ENCODE data around the gene SLC30A4.

- no peak for TF ChIP-seq CTCF (IDR thresholded peaks at IDR 0.05)
- no peak for TF ChIP-seq USF1 (IDR thresholded peaks at IDR 0.05; ENCODE audit: borderline replicate concordance, low read depth)
- no peak for TF ChIP-seq POLR2AphosphoS5 (IDR thresholded peaks at IDR 0.05; ENCODE audit: low read depth, low read length)
- no peak for TF ChIP-seq GABPA (IDR thresholded peaks at IDR 0.05; ENCODE audit: low read depth)
- TF ChIP-seq TAF1 (IDR thresholded peaks at IDR 0.05; ENCODE audit: borderline replicate concordance, low read depth, low read length), result no peak
- no peak for TF ChIP-seq NFIC (IDR thresholded peaks at IDR 0.05; ENCODE audit: borderline replicate concordance)
- no peak for TF ChIP-seq IRF3 (IDR thresholded peaks at IDR 0.05; ENCODE audit: low read depth, low read length)
- no peak for TF ChIP-seq SMC3 (IDR thresholded peaks at IDR 0.05; ENCODE audit: low read depth, low read length)
- TF ChIP-seq NRF1 (IDR thresholded peaks at IDR 0.05; ENCODE audit: low read depth, low read length), result no peak
- TF ChIP-seq PBX3 (IDR thresholded peaks at IDR 0.05), result no peak
- no peak for TF ChIP-seq CHD2 (IDR thresholded peaks at IDR 0.05; ENCODE audit: low read length, partially characterized antibody)
- no peak for TF ChIP-seq YY1 (IDR thresholded peaks at IDR 0.05; ENCODE audit: low read depth)
These were observed 33.5 kb upstream of the SLC30A4 start for GRCh38 chr15:45555934-45556608.
